ENCODE results near the gene PIGZ.
A peak's percentile ranks its signal among the peaks of the same experiment; 100 is the strongest.
"Not testable (repeated sequence)": the region's sequence is repeated elsewhere in the genome, so short reads cannot be mapped to it uniquely, and the experiment has no call there.

PIGZ gene

GRCh38 chr3:196949285-196949619 is 19.4 kb downstream of the PIGZ start:
- no peak for DNase-seq (ENCODE audit: low read depth)

- DNase-seq (ENCODE audit: low read depth) = no peak
Observed at GRCh38 chr3:196948442-196949284, 20.0 kb downstream of the PIGZ start.

GRCh38 chr3:196947860-196948441 is 20.7 kb downstream of the PIGZ start:
- DNase-seq (ENCODE audit: low read depth) = no peak

GRCh38 chr3:196947136-196947859 is 21.3 kb downstream of the PIGZ start:
- no peak for DNase-seq (ENCODE audit: low read depth)

- DNase-seq (ENCODE audit: low read depth) = not testable (repeated sequence)
Observed at GRCh38 chr3:196944037-196944790, 24.4 kb downstream of the PIGZ start.

- no peak for DNase-seq (ENCODE audit: low read depth)
Observed at GRCh38 chr3:196942915-196943277, 25.7 kb downstream of the PIGZ start.

GRCh38 chr3:196942226-196942914 is 26.3 kb downstream of the PIGZ start, which contains the start of gene NCBP2:
Gene NCBP2, minus strand, starts transcription at chr3:196942528. Its CDS starts 25 bp downstream, at chr3:196942503.
- peak; percentile 96 for DNase-seq (ENCODE audit: low read depth)

GRCh38 chr3:196941729-196942225 is 26.9 kb downstream of the PIGZ start:
- DNase-seq (ENCODE audit: low read depth) = no peak

- DNase-seq (ENCODE audit: low read depth) = no peak
Observed at GRCh38 chr3:196938576-196938975, 30.1 kb downstream of the PIGZ start.

- no peak for DNase-seq (ENCODE audit: low read depth)
Observed at GRCh38 chr3:196938124-196938523, 30.5 kb downstream of the PIGZ start.

GRCh38 chr3:196936288-196936687 is 32.3 kb downstream of the PIGZ start:
- no peak for DNase-seq (ENCODE audit: low read depth)

- no peak for DNase-seq (ENCODE audit: low read depth)
Observed at GRCh38 chr3:196932600-196932999, 36.0 kb downstream of the PIGZ start.

GRCh38 chr3:196931828-196932587 is 36.6 kb downstream of the PIGZ start:
- DNase-seq (ENCODE audit: low read depth) = no peak

GRCh38 chr3:196931157-196931556 is 37.5 kb downstream of the PIGZ start:
- no peak for DNase-seq (ENCODE audit: low read depth)

- no peak for DNase-seq (ENCODE audit: low read depth)
Observed at GRCh38 chr3:196927571-196928453, 40.8 kb downstream of the PIGZ start.

GRCh38 chr3:196920733-196921132 is 47.9 kb downstream of the PIGZ start:
- DNase-seq (ENCODE audit: low read depth) = no peak

- no peak for DNase-seq (ENCODE audit: low read depth)
Observed at GRCh38 chr3:196918968-196919367, 49.7 kb downstream of the PIGZ start.

GRCh38 chr3:196916995-196917394 is 51.6 kb downstream of the PIGZ start:
- DNase-seq (ENCODE audit: low read depth) = no peak

GRCh38 chr3:196916221-196916620 is 52.4 kb downstream of the PIGZ start:
- no peak for DNase-seq (ENCODE audit: low read depth)

GRCh38 chr3:196915375-196915774 is 53.3 kb downstream of the PIGZ start:
- DNase-seq (ENCODE audit: low read depth) = no peak

Measured in fibroblast of the conjunctiva (primary cell).